HEK293T (cell line): ENCODE results near the gene MPHOSPH10.
"Not testable (repeated sequence)": the region's sequence is repeated elsewhere in the genome, so short reads cannot be mapped to it uniquely, and the experiment has no call there.

ENCODE experiments used
- FOXM1 ChIP-seq: fragments of 450-650 bp; IDR thresholded peaks from 2 replicates; pipeline ENCODE4 v1.6.1; 2017; ENCODE audit warnings: mild to moderate bottlenecking, borderline replicate concordance
- LEF1 ChIP-seq: fragments of 450-650 bp; IDR thresholded peaks from 2 replicates; pipeline ENCODE4 v1.6.1; 2017; ENCODE audit warnings: mild to moderate bottlenecking, borderline replicate concordance
- SP1 ChIP-seq: fragments of 450-650 bp; IDR thresholded peaks from 2 replicates; pipeline ENCODE4 v1.6.1; 2017
- TARDBP ChIP-seq: fragments of 450-650 bp; IDR thresholded peaks from 2 replicates; pipeline ENCODE4 v1.6.1; 2016

GRCh38 chr2:71083752-71084312 lies 46.6 kb upstream of the MPHOSPH10 start:
- not testable (repeated sequence) for TF ChIP-seq SP1, FOXM1, LEF1, TARDBP
